HUES64 (cell line): ENCODE data around the gene LRRC10B.

Source experiments
- H3K27ac ChIP-seq: 2 replicates; pipeline ENCODE4 v1.7.0; 2013; ENCODE audit warnings: low read depth, low read length, inconsistent platforms
- H3K27me3 ChIP-seq: 2 replicates; pipeline ENCODE4 v1.6.1; 2013; ENCODE audit warnings: mild to moderate bottlenecking, low read length; ENCODE audit not compliant: insufficient read depth
- H3K36me3 ChIP-seq: 2 replicates; pipeline ENCODE4 v1.6.1; 2013; ENCODE audit warnings: mild to moderate bottlenecking, low read length; ENCODE audit not compliant: insufficient read depth
- H3K4me1 ChIP-seq: 2 replicates; pipeline ENCODE4 v1.6.1; 2013; ENCODE audit warnings: mild to moderate bottlenecking, low read length, moderate library complexity; ENCODE audit not compliant: insufficient read depth
- H3K4me3 ChIP-seq: 2 replicates; pipeline ENCODE4 v1.5.1; 2013; ENCODE audit warnings: mild to moderate bottlenecking, low read length, moderate library complexity
- H3K9ac ChIP-seq: 2 replicates; pipeline ENCODE4 v1.6.1; 2013; ENCODE audit warnings: mild to moderate bottlenecking, low read depth, low read length
- H3K9me3 ChIP-seq: 2 replicates; pipeline ENCODE4 v1.6.1; 2013; ENCODE audit warnings: low read depth, low read length; ENCODE audit not compliant: insufficient read depth
- WGBS: fragments of 150-250, 120-280 bp; methylation state at CpG from one replicate; pipeline ENCODE4 v1.1.7; 2013; ENCODE audit warnings: missing lambda C conversion rate; 5-methylcytosine and 5-hydroxymethylcytosine counted together

LRRC10B gene

GRCh38 chr11:61543606-61544306 is 35.2 kb downstream of the LRRC10B start:
- H3K9ac ChIP-seq = no peak overlapping the region
- 97% methylated on average over 4 of the region's 4 CpGs for WGBS
- H3K27me3 ChIP-seq = no peaks in the 10 kb centered on the region
- H3K4me1 ChIP-seq = peaks cover 21% of the 10 kb centered on the region
- no peaks in the 10 kb centered on the region for H3K9me3 ChIP-seq
- no peak overlapping the region for H3K4me3 ChIP-seq
- H3K27ac ChIP-seq = no peak overlapping the region
- no peaks in the 10 kb centered on the region for H3K36me3 ChIP-seq

- Histone ChIP-seq H3K4me3 (no peak overlapping the region), H3K4me1 (peaks cover 17% of the 10 kb centered on the region), H3K9me3 (no peaks in the 10 kb centered on the region), H3K9ac (no peak overlapping the region), H3K36me3 (no peaks in the 10 kb centered on the region), H3K27ac (no peak overlapping the region), H3K27me3 (no peaks in the 10 kb centered on the region)
- WGBS = 88% methylated on average over 6 of the region's 6 CpGs
These were observed 35.9 kb downstream of the LRRC10B start for GRCh38 chr11:61544466-61544865.

GRCh38 chr11:61545341-61545740 is 36.8 kb downstream of the LRRC10B start:
- Histone ChIP-seq H3K9me3 (no peaks in the 10 kb centered on the region), H3K4me1 (peaks cover 12% of the 10 kb centered on the region), H3K9ac (no peak overlapping the region), H3K36me3 (no peaks in the 10 kb centered on the region), H3K27me3 (no peaks in the 10 kb centered on the region), H3K4me3 (no peak overlapping the region), H3K27ac (no peak overlapping the region)
- 93% methylated on average over 7 of the region's 7 CpGs for WGBS

GRCh38 chr11:61545921-61546320 is 37.4 kb downstream of the LRRC10B start:
- H3K4me3 ChIP-seq = no peak overlapping the region
- H3K9ac ChIP-seq = no peak overlapping the region
- no peaks in the 10 kb centered on the region for H3K27me3 ChIP-seq
- 92% methylated on average over 32 of the region's 32 CpGs for WGBS
- H3K36me3 ChIP-seq = no peaks in the 10 kb centered on the region
- H3K4me1 ChIP-seq = peaks cover 12% of the 10 kb centered on the region
- no peaks in the 10 kb centered on the region for H3K9me3 ChIP-seq
- no peak overlapping the region for H3K27ac ChIP-seq

- H3K27ac ChIP-seq = no peak overlapping the region
- no peak overlapping the region for H3K4me3 ChIP-seq
- 81% methylated on average over 19 of the region's 20 CpGs for WGBS
- H3K9ac ChIP-seq = no peak overlapping the region
- peaks cover 11% of the 10 kb centered on the region for H3K4me1 ChIP-seq
- H3K36me3 ChIP-seq = no peaks in the 10 kb centered on the region
- H3K27me3 ChIP-seq = no peaks in the 10 kb centered on the region
- H3K9me3 ChIP-seq = no peaks in the 10 kb centered on the region
These were observed 38.1 kb downstream of the LRRC10B start for GRCh38 chr11:61546663-61547062.

GRCh38 chr11:61547246-61547645 is 38.7 kb downstream of the LRRC10B start:
- Histone ChIP-seq H3K9ac (no peak overlapping the region), H3K4me1 (peaks cover 7% of the 10 kb centered on the region), H3K36me3 (no peaks in the 10 kb centered on the region), H3K27ac (no peak overlapping the region), H3K4me3 (no peak overlapping the region), H3K9me3 (no peaks in the 10 kb centered on the region), H3K27me3 (no peaks in the 10 kb centered on the region)
- WGBS = 86% methylated on average over 19 of the region's 19 CpGs

- WGBS = 88% methylated on average over 8 of the region's 8 CpGs
- Histone ChIP-seq H3K27ac (no peak overlapping the region), H3K9ac (no peak overlapping the region), H3K36me3 (no peaks in the 10 kb centered on the region), H3K4me3 (no peak overlapping the region), H3K9me3 (no peaks in the 10 kb centered on the region), H3K4me1 (0 out of 2 replicates have a peak, but pooled peaks cover 5% of the 10 kb centered on the region), H3K27me3 (peaks cover 5% of the 10 kb centered on the region)
These were observed 40.6 kb downstream of the LRRC10B start for GRCh38 chr11:61549177-61549576.

GRCh38 chr11:61549662-61550568 is 41.4 kb downstream of the LRRC10B start:
- no peak overlapping the region for H3K4me3 ChIP-seq
- WGBS = 77% methylated on average over 23 of the region's 23 CpGs
- H3K4me1 ChIP-seq = 0 out of 2 replicates have a peak, but pooled peaks cover 9% of the 10 kb centered on the region
- H3K36me3 ChIP-seq = no peaks in the 10 kb centered on the region
- no peak overlapping the region for H3K27ac ChIP-seq
- no peaks in the 10 kb centered on the region for H3K9me3 ChIP-seq
- peaks cover 12% of the 10 kb centered on the region for H3K27me3 ChIP-seq
- no peak overlapping the region for H3K9ac ChIP-seq

GRCh38 chr11:61550665-61551227 is 42.2 kb downstream of the LRRC10B start:
- Histone ChIP-seq H3K9ac (no peak overlapping the region), H3K36me3 (no peaks in the 10 kb centered on the region), H3K27ac (no peak overlapping the region), H3K27me3 (peaks cover 19% of the 10 kb centered on the region), H3K9me3 (no peaks in the 10 kb centered on the region), H3K4me1 (0 out of 2 replicates have a peak, but pooled peaks cover 9% of the 10 kb centered on the region), H3K4me3 (no peak overlapping the region)
- WGBS = 92% methylated on average over 18 of the region's 18 CpGs

- 91% methylated on average over 12 of the region's 12 CpGs for WGBS
- H3K9ac ChIP-seq = no peak overlapping the region; the same call in 1 of the 2 replicates
- H3K9me3 ChIP-seq = no peaks in the 10 kb centered on the region
- H3K36me3 ChIP-seq = no peaks in the 10 kb centered on the region
- 0 out of 2 replicates have a peak, but pooled peaks cover 10% of the 10 kb centered on the region for H3K4me1 ChIP-seq
- H3K4me3 ChIP-seq = no peak overlapping the region
- H3K27me3 ChIP-seq = peaks cover 25% of the 10 kb centered on the region
- H3K27ac ChIP-seq = no peak overlapping the region
These were observed 43.1 kb downstream of the LRRC10B start for GRCh38 chr11:61551634-61552033.

- Histone ChIP-seq H3K4me1 (0 out of 2 replicates have a peak, but pooled peaks cover 15% of the 10 kb centered on the region), H3K9me3 (no peaks in the 10 kb centered on the region), H3K4me3 (no peak overlapping the region), H3K27ac (no peak overlapping the region), H3K27me3 (peaks cover 25% of the 10 kb centered on the region), H3K9ac (no peak overlapping the region), H3K36me3 (no peaks in the 10 kb centered on the region)
- WGBS = 86% methylated on average over 13 of the region's 13 CpGs
These were observed 43.6 kb downstream of the LRRC10B start for GRCh38 chr11:61552108-61552635.
